ENCODE measurements around the gene SLC13A2.
"Not testable (repeated sequence)": the region's sequence is repeated elsewhere in the genome, so short reads cannot be mapped to it uniquely, and the experiment has no call there.

The SLC13A2 gene

GRCh38 chr17:28460901-28461300, 12.5 kb upstream of the SLC13A2 start:
- H3K27me3 Mint-ChIP-seq: peaks cover 31% of the 10 kb centered on the region

GRCh38 chr17:28466001-28466400, 7.4 kb upstream of the SLC13A2 start:
- DNase-seq (ENCODE audit: low spot score in 2 of 2): no peak
- Mint-ChIP-seq H3K27ac (ENCODE audit: low read depth) (no peak overlapping the region), H3K9me3 (no peaks in the 10 kb centered on the region), H3K36me3 (ENCODE audit: insufficient read depth) (no peaks in the 10 kb centered on the region), H3K27me3 (peaks cover 36% of the 10 kb centered on the region), H3K4me1 (peaks cover 5% of the 10 kb centered on the region), H3K4me3 (no peak overlapping the region)
- ATAC-seq (replicated peaks; ENCODE audit: extremely low read depth, poor library complexity, severe bottlenecking): no peak

More at GRCh38 chr17:28460901-28461300, 12.5 kb upstream of the SLC13A2 start:
- no peak overlapping the region for H3K4me3 Mint-ChIP-seq
- no peaks in the 10 kb centered on the region for H3K4me1 Mint-ChIP-seq
- no peaks in the 10 kb centered on the region for H3K36me3 Mint-ChIP-seq (ENCODE audit: insufficient read depth)
- H3K9me3 Mint-ChIP-seq: no peaks in the 10 kb centered on the region
- DNase-seq (ENCODE audit: low spot score in 2 of 2): no peak
- H3K27ac Mint-ChIP-seq (ENCODE audit: low read depth): no peak overlapping the region
- ATAC-seq (replicated peaks; ENCODE audit: extremely low read depth, poor library complexity, severe bottlenecking): no peak

- no peak overlapping the region for H3K4me3 Mint-ChIP-seq
- peaks cover 36% of the 10 kb centered on the region for H3K27me3 Mint-ChIP-seq
- no peak for DNase-seq (ENCODE audit: low spot score in 2 of 2)
Measured at GRCh38 chr17:28466521-28467048, 6.9 kb upstream of the SLC13A2 start.

GRCh38 chr17:28467456-28468025, 5.9 kb upstream of the SLC13A2 start:
- DNase-seq (ENCODE audit: low spot score in 2 of 2) (no peak), ATAC-seq (replicated peaks; ENCODE audit: extremely low read depth, poor library complexity, severe bottlenecking) (no peak)
- H3K36me3 Mint-ChIP-seq (ENCODE audit: insufficient read depth): no peaks in the 10 kb centered on the region
- no peak overlapping the region for H3K4me3 Mint-ChIP-seq
- no peak overlapping the region for H3K27ac Mint-ChIP-seq (ENCODE audit: low read depth)
- H3K9me3 Mint-ChIP-seq: no peaks in the 10 kb centered on the region
- peaks cover 5% of the 10 kb centered on the region for H3K4me1 Mint-ChIP-seq
- peaks cover 33% of the 10 kb centered on the region for H3K27me3 Mint-ChIP-seq

More at GRCh38 chr17:28466521-28467048, 6.9 kb upstream of the SLC13A2 start:
- H3K27ac Mint-ChIP-seq (ENCODE audit: low read depth): no peak overlapping the region
- no peaks in the 10 kb centered on the region for H3K9me3 Mint-ChIP-seq
- no peaks in the 10 kb centered on the region for H3K36me3 Mint-ChIP-seq (ENCODE audit: insufficient read depth)
- peaks cover 5% of the 10 kb centered on the region for H3K4me1 Mint-ChIP-seq
- no peak for ATAC-seq (replicated peaks; ENCODE audit: extremely low read depth, poor library complexity, severe bottlenecking)

GRCh38 chr17:28468033-28468735, 5.3 kb upstream of the SLC13A2 start:
- H3K9me3 Mint-ChIP-seq; H3K36me3 Mint-ChIP-seq (ENCODE audit: insufficient read depth); DNase-seq (ENCODE audit: low spot score in 2 of 2); H3K27ac Mint-ChIP-seq (ENCODE audit: low read depth); ATAC-seq (replicated peaks; ENCODE audit: extremely low read depth, poor library complexity, severe bottlenecking); H3K4me1 Mint-ChIP-seq; H3K4me3 Mint-ChIP-seq: not testable (repeated sequence)
- peaks cover 26% of the 10 kb centered on the region for H3K27me3 Mint-ChIP-seq

- no peaks in the 10 kb centered on the region for H3K9me3 Mint-ChIP-seq
- ATAC-seq (replicated peaks; ENCODE audit: extremely low read depth, poor library complexity, severe bottlenecking): no peak
- H3K4me1 Mint-ChIP-seq: peaks cover 5% of the 10 kb centered on the region
- DNase-seq (ENCODE audit: low spot score in 2 of 2): no peak
- no peak overlapping the region for H3K4me3 Mint-ChIP-seq
- peaks cover 20% of the 10 kb centered on the region for H3K27me3 Mint-ChIP-seq
- H3K27ac Mint-ChIP-seq (ENCODE audit: low read depth): no peak overlapping the region
- H3K36me3 Mint-ChIP-seq (ENCODE audit: insufficient read depth): no peaks in the 10 kb centered on the region
Measured at GRCh38 chr17:28468781-28469180, 4.7 kb upstream of the SLC13A2 start.

GRCh38 chr17:28469376-28469775, 4.1 kb upstream of the SLC13A2 start:
- Mint-ChIP-seq H3K4me3 (no peak overlapping the region), H3K9me3 (no peaks in the 10 kb centered on the region), H3K27me3 (peaks cover 16% of the 10 kb centered on the region), H3K4me1 (peaks cover 5% of the 10 kb centered on the region), H3K36me3 (ENCODE audit: insufficient read depth) (no peaks in the 10 kb centered on the region), H3K27ac (ENCODE audit: low read depth) (no peak overlapping the region)
- ATAC-seq (replicated peaks; ENCODE audit: extremely low read depth, poor library complexity, severe bottlenecking) (no peak), DNase-seq (ENCODE audit: low spot score in 2 of 2) (no peak)

GRCh38 chr17:28470266-28470913, 3.1 kb upstream of the SLC13A2 start:
- peaks cover 11% of the 10 kb centered on the region for H3K27me3 Mint-ChIP-seq
- H3K4me1 Mint-ChIP-seq: peaks cover 8% of the 10 kb centered on the region
- H3K36me3 Mint-ChIP-seq (ENCODE audit: insufficient read depth): no peaks in the 10 kb centered on the region
- ATAC-seq (replicated peaks; ENCODE audit: extremely low read depth, poor library complexity, severe bottlenecking) (no peak), DNase-seq (ENCODE audit: low spot score in 2 of 2) (no peak)
- no peak overlapping the region for H3K4me3 Mint-ChIP-seq
- H3K9me3 Mint-ChIP-seq: no peaks in the 10 kb centered on the region
- H3K27ac Mint-ChIP-seq (ENCODE audit: low read depth): no peak overlapping the region

- no peaks in the 10 kb centered on the region for H3K36me3 Mint-ChIP-seq (ENCODE audit: insufficient read depth)
- H3K9me3 Mint-ChIP-seq: no peaks in the 10 kb centered on the region
- H3K4me1 Mint-ChIP-seq: peaks cover 12% of the 10 kb centered on the region
- ATAC-seq (replicated peaks; ENCODE audit: extremely low read depth, poor library complexity, severe bottlenecking) (no peak), DNase-seq (ENCODE audit: low spot score in 2 of 2) (no peak)
- H3K27ac Mint-ChIP-seq (ENCODE audit: low read depth): no peak overlapping the region
- peaks cover 5% of the 10 kb centered on the region for H3K27me3 Mint-ChIP-seq
- no peak overlapping the region for H3K4me3 Mint-ChIP-seq
Measured at GRCh38 chr17:28470914-28471366, 2.5 kb upstream of the SLC13A2 start.

GRCh38 chr17:28471531-28472342, 1.7 kb upstream of the SLC13A2 start:
- no peaks in the 10 kb centered on the region for H3K9me3 Mint-ChIP-seq

GRCh38 chr17:28472871-28473497, 460 bp upstream of the SLC13A2 start:
- H3K27ac Mint-ChIP-seq (ENCODE audit: low read depth): no peak overlapping the region
- no peaks in the 10 kb centered on the region for H3K9me3 Mint-ChIP-seq
- H3K4me1 Mint-ChIP-seq: peaks cover 12% of the 10 kb centered on the region
- no peak overlapping the region for H3K4me3 Mint-ChIP-seq
- no peak for DNase-seq (ENCODE audit: low spot score in 2 of 2)
- no peaks in the 10 kb centered on the region for H3K27me3 Mint-ChIP-seq
- ATAC-seq (replicated peaks; ENCODE audit: extremely low read depth, poor library complexity, severe bottlenecking): no peak
- H3K36me3 Mint-ChIP-seq (ENCODE audit: insufficient read depth): no peaks in the 10 kb centered on the region

More at GRCh38 chr17:28471531-28472342, 1.7 kb upstream of the SLC13A2 start:
- no peak for DNase-seq (ENCODE audit: low spot score in 2 of 2)
- Mint-ChIP-seq H3K27ac (ENCODE audit: low read depth) (peak overlapping the region; percentile 45), H3K4me1 (peaks cover 12% of the 10 kb centered on the region), H3K4me3 (no peak overlapping the region), H3K36me3 (ENCODE audit: insufficient read depth) (no peaks in the 10 kb centered on the region), H3K27me3 (no peaks in the 10 kb centered on the region)
- no peak for ATAC-seq (replicated peaks; ENCODE audit: extremely low read depth, poor library complexity, severe bottlenecking)

GRCh38 chr17:28474111-28474531, 677 bp downstream of the SLC13A2 start:
- Mint-ChIP-seq H3K27me3 (no peaks in the 10 kb centered on the region), H3K4me3 (no peak overlapping the region), H3K9me3 (no peaks in the 10 kb centered on the region), H3K36me3 (ENCODE audit: insufficient read depth) (no peaks in the 10 kb centered on the region), H3K27ac (ENCODE audit: low read depth) (no peak overlapping the region), H3K4me1 (peaks cover 7% of the 10 kb centered on the region)
- no peak for DNase-seq (ENCODE audit: low spot score in 2 of 2)
- ATAC-seq (replicated peaks; ENCODE audit: extremely low read depth, poor library complexity, severe bottlenecking): no peak
